WTC11 (cell line): ENCODE measurements around the gene MCUR1. TPM values are rescaled to one million over a fixed set of nuclear protein-coding genes. Genes with fewer than 3 reads are reported as not detected.

ENCODE experiments used
- ATAC-seq: fragments of 200-7000 bp; cut with Tn5 transposase; 2 replicates; pipeline ENCODE4 v1.10.0; 2021; ENCODE audit warnings: mild to moderate bottlenecking, moderate library complexity
- CTCF ChIA-PET: fragments of 300-600 bp; sonication (Branson Sonifier 250); formaldehyde crosslinking; loops from one replicate; lab custom pipeline; 2021; ENCODE audit warnings: antibody characterized with exemption; lab: Charles Lee
- POLR2A ChIA-PET: fragments of 350-600 bp; sonication (Branson Sonifier 250); formaldehyde crosslinking; loops from one replicate; lab custom pipeline; 2021; ENCODE audit warnings: antibody characterized with exemption; lab: Charles Lee
- DNase-seq: peaks from one replicate; pipeline ENCODE4 v3.0.0; 2021; ENCODE audit warnings: low spot score
- H3K27ac Mint-ChIP-seq: 2 replicates; pipeline ENCODE4 v1.8.0; 2021; ENCODE audit warnings: mixed read lengths
- H3K27me3 Mint-ChIP-seq: 2 replicates; pipeline ENCODE4 v1.8.0; 2021; ENCODE audit warnings: low read depth, mild to moderate bottlenecking, moderate library complexity, mixed read lengths
- H3K36me3 Mint-ChIP-seq: 2 replicates; pipeline ENCODE4 v1.8.0; 2021; ENCODE audit warnings: mixed read lengths
- H3K4me1 Mint-ChIP-seq: 2 replicates; pipeline ENCODE4 v1.8.0; 2022; ENCODE audit warnings: mixed read lengths
- H3K4me3 Mint-ChIP-seq: 2 replicates; pipeline ENCODE4 v1.8.0; 2021; ENCODE audit warnings: mild to moderate bottlenecking, moderate library complexity, mixed read lengths
- H3K9me3 Mint-ChIP-seq: 2 replicates; pipeline ENCODE4 v1.8.0; 2021; ENCODE audit warnings: mixed read lengths
- CTCF ChIP-seq: fragments of 200-600 bp; IDR thresholded peaks from 2 replicates; pipeline ENCODE4 v1.8.0; 2022; ENCODE audit warnings: antibody characterized with exemption
- ETV6 ChIP-seq: sonication (generic); formaldehyde crosslinking; IDR thresholded peaks from 2 replicates; pipeline ENCODE4 v1.8.1; 2022; ENCODE audit warnings: mild to moderate bottlenecking, missing genetic modification reagents
- GABPB1 ChIP-seq: sonication (generic); formaldehyde crosslinking; IDR thresholded peaks from 2 replicates; pipeline ENCODE4 v1.8.1; 2023; ENCODE audit warnings: mild to moderate bottlenecking, missing genetic modification reagents
- HMGXB4 ChIP-seq: sonication (generic); formaldehyde crosslinking; IDR thresholded peaks from 2 replicates; pipeline ENCODE4 v1.8.1; 2023; ENCODE audit warnings: mild to moderate bottlenecking, moderate library complexity, missing genetic modification reagents
- IRF2 ChIP-seq: sonication (generic); formaldehyde crosslinking; IDR thresholded peaks from 2 replicates; pipeline ENCODE4 v1.8.0; 2022; ENCODE audit warnings: low read depth, missing genetic modification reagents, borderline replicate concordance
- MXD4 ChIP-seq: fragments of 250-450 bp; sonication (Bioruptor Pico); IDR thresholded peaks from 2 replicates; pipeline ENCODE4 v1.8.0; 2021; ENCODE audit warnings: mild to moderate bottlenecking, moderate library complexity, borderline replicate concordance
- NFYB ChIP-seq: sonication (generic); formaldehyde crosslinking; conservative IDR thresholded peaks from 2 replicates; pipeline ENCODE4 v1.8.0; 2022; ENCODE audit warnings: low read depth, missing genetic modification reagents
- SMAD3 ChIP-seq: sonication (generic); formaldehyde crosslinking; IDR thresholded peaks from 2 replicates; pipeline ENCODE4 v1.8.0; 2022; ENCODE audit warnings: missing genetic modification reagents, mild to moderate bottlenecking, borderline replicate concordance
- ZNF416 ChIP-seq: fragments of 250-450 bp; sonication (Bioruptor Pico); IDR thresholded peaks from 2 replicates; pipeline ENCODE4 v1.9.0; 2021; ENCODE audit warnings: mild to moderate bottlenecking, inconsistent platforms
- ZSCAN18 ChIP-seq: fragments of 250-450 bp; sonication (Bioruptor Pico); IDR thresholded peaks from 2 replicates; pipeline ENCODE4 v2.1.2; 2022; ENCODE audit warnings: mild to moderate bottlenecking, moderate library complexity
- total RNA-seq: library from RNA; stranded (reverse); gene quantifications from 3 replicates; pipeline ENCODE4 v1.2.3, GENCODE V29; 2021
- TF ChIP-seq, protein P1 (sequence below): sonication (generic); formaldehyde crosslinking; IDR thresholded peaks from 2 replicates; pipeline ENCODE4 v1.8.0; 2023; ENCODE audit warnings: missing genetic modification reagents, mild to moderate bottlenecking, borderline replicate concordance

MCUR1 gene
- total RNA-seq, 1 experiment from 2014 or later, result 28.1 TPM

- TF ChIP-seq, protein P1, sequence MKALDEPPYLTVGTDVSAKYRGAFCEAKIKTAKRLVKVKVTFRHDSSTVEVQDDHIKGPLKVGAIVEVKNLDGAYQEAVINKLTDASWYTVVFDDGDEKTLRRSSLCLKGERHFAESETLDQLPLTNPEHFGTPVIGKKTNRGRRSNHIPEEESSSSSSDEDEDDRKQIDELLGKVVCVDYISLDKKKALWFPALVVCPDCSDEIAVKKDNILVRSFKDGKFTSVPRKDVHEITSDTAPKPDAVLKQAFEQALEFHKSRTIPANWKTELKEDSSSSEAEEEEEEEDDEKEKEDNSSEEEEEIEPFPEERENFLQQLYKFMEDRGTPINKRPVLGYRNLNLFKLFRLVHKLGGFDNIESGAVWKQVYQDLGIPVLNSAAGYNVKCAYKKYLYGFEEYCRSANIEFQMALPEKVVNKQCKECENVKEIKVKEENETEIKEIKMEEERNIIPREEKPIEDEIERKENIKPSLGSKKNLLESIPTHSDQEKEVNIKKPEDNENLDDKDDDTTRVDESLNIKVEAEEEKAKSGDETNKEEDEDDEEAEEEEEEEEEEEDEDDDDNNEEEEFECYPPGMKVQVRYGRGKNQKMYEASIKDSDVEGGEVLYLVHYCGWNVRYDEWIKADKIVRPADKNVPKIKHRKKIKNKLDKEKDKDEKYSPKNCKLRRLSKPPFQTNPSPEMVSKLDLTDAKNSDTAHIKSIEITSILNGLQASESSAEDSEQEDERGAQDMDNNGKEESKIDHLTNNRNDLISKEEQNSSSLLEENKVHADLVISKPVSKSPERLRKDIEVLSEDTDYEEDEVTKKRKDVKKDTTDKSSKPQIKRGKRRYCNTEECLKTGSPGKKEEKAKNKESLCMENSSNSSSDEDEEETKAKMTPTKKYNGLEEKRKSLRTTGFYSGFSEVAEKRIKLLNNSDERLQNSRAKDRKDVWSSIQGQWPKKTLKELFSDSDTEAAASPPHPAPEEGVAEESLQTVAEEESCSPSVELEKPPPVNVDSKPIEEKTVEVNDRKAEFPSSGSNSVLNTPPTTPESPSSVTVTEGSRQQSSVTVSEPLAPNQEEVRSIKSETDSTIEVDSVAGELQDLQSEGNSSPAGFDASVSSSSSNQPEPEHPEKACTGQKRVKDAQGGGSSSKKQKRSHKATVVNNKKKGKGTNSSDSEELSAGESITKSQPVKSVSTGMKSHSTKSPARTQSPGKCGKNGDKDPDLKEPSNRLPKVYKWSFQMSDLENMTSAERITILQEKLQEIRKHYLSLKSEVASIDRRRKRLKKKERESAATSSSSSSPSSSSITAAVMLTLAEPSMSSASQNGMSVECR (CRISPR knock-in tag), result no peak
- TF ChIP-seq GABPB1 (CRISPR knock-in tag), result no peak
- no peak for TF ChIP-seq ZSCAN18 (CRISPR knock-in tag)
- no peak for TF ChIP-seq NFYB (CRISPR knock-in tag)
- peak; percentile 73 for TF ChIP-seq CTCF
- TF ChIP-seq IRF2 (CRISPR knock-in tag), result no peak
- no peak for TF ChIP-seq ETV6 (CRISPR knock-in tag)
- TF ChIP-seq HMGXB4, result peak; percentile 36; the same call in 1 of the 2 replicates
- no peak for TF ChIP-seq ZNF416 (CRISPR knock-in tag)
- no peak for TF ChIP-seq SMAD3 (CRISPR knock-in tag)
- H3K4me3 Mint-ChIP-seq, result no peak overlapping the region
- no peaks in the 10 kb centered on the region for H3K36me3 Mint-ChIP-seq
- ATAC-seq (peak; percentile 72), DNase-seq (peak; percentile 65)
- H3K9me3 Mint-ChIP-seq, result peaks cover 8% of the 10 kb centered on the region; the same call in 1 of the 2 replicates
- peaks cover 17% of the 10 kb centered on the region for H3K4me1 Mint-ChIP-seq
- H3K27ac Mint-ChIP-seq, result no peak overlapping the region
- POLR2A ChIA-PET, result interaction anchor here (0.6 kb wide), 1 partner anchor 202 kb away, joined by 3 read pairs; no protein-coding TSS in a partner anchor
- CTCF ChIA-PET, result interaction anchor here (1.0 to 2.4 kb wide), 8 partner anchors 9 to 282 kb away, joined by 3 to 9 read pairs (median 6); partner anchors contain the start of genes GFOD1 and NOL7
- H3K27me3 Mint-ChIP-seq, result no peaks in the 10 kb centered on the region
Measured at GRCh38 chr6:13769655-13770053, 44.7 kb downstream of the MCUR1 start.

- H3K9me3 Mint-ChIP-seq, result peaks cover 8% of the 10 kb centered on the region; the same call in 1 of the 2 replicates
- CTCF ChIA-PET, result interaction anchor here (0.6 to 2.4 kb wide), 10 partner anchors 9 to 282 kb away, joined by 3 to 9 read pairs (median 4); partner anchors contain the start of genes GFOD1 and NOL7
Measured at GRCh38 chr6:13769034-13769654, 45.2 kb downstream of the MCUR1 start.

More at GRCh38 chr6:13769034-13769654, 45.2 kb downstream of the MCUR1 start:
- Mint-ChIP-seq H3K4me3 (no peak overlapping the region), H3K27me3 (no peaks in the 10 kb centered on the region), H3K27ac (no peak overlapping the region), H3K36me3 (no peaks in the 10 kb centered on the region), H3K4me1 (peaks cover 17% of the 10 kb centered on the region)
- no peak for TF ChIP-seq MXD4
- no peak for TF ChIP-seq NFYB (CRISPR knock-in tag)
- POLR2A ChIA-PET, result interaction anchor here (0.6 kb wide), 1 partner anchor 201 kb away, joined by 3 read pairs; no protein-coding TSS in a partner anchor
- DNase-seq (no peak), ATAC-seq (peak; percentile 12; the same call in 1 of the 2 replicates)
